Measurements from ENCODE around the gene POLR3A. TPM values are rescaled to one million over a fixed set of nuclear protein-coding genes. Genes with fewer than 3 reads are reported as not detected.
"Not testable (repeated sequence)": the region's sequence is repeated elsewhere in the genome, so short reads cannot be mapped to it uniquely, and the experiment has no call there.

POLR3A gene
- total RNA-seq (2014; rRNA removed; shearing (Covaris generic)): 24.3 and 29.1 TPM in 2 replicates

- in situ Hi-C loops (cut with HindIII; ENCODE audit: low sequenced_read_pairs): no loop called here
Observed at GRCh38 chr10:78029269-78030226, at the start of gene POLR3A. Gene POLR3A (minus strand): TSS chr10:78029515. CDS start chr10:78029407, 108 bp downstream.

DNA sequence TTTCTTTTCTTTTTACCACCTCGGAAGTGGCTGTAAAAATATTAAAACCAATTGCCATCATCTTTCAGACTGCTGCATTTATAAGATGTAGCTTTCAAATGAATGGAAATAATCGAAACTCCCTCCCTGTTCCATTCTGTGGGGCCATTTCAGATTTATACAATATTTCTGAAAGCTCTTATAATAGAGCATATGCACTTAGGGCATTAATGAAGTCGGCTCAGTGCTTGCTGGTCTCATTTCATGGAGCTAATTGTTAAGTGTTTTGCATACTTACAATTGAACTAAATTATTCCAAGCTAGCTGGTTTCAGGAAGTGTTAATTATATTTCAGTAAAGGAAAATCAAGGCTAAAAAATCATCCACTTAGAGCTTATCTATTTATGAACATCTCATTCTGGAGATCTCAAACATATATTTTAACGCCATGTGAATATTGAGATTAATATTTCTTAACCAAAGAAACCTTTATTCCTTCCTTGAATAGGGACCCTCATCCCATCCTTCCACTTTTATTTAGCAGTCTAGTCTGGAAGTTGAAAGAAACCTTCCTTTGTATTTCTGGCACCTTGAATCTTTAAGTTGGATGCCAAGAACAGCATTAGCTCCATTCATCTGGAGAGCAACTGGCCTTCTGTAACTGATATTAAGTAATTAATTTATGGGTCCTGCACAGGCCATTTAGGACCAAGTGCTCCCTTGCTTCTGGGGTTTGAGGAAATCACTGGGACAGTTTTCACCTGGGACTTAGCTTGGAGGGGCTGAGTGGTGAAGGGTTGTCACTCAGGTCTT lies 49.4 kb upstream of the POLR3A start:
- in situ Hi-C loops (cut with HindIII; ENCODE audit: low sequenced_read_pairs): no loop called here
- no peak for DNase-seq (ENCODE audit: low spot score)

More at GRCh38 chr10:78029269-78030226, at the start of gene POLR3A:
- peak; percentile 91 for DNase-seq (ENCODE audit: low spot score)

DNA sequence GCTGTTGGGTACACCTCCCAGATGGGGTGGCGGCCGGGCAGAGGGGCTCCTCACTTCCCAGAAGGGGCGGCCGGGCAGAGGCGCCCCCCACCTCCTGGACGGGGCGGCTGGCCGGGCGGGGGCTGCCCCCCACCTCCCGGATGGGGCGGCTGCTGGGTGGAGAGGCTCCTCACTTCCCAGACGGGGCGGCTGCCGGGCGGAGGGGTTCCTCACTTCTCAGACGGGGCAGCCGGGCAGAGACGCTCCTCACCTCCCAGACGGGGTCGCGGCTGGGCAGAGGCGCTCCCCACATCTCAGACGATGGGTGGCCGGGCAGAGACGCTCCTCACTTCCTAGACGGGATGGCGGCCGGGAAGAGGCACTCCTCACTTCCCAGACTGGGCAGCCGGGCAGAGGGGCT lies 46.5 kb upstream of the POLR3A start:
- DNase-seq (ENCODE audit: low spot score); in situ Hi-C loops (cut with HindIII; ENCODE audit: low sequenced_read_pairs): not testable (repeated sequence)

DNA sequence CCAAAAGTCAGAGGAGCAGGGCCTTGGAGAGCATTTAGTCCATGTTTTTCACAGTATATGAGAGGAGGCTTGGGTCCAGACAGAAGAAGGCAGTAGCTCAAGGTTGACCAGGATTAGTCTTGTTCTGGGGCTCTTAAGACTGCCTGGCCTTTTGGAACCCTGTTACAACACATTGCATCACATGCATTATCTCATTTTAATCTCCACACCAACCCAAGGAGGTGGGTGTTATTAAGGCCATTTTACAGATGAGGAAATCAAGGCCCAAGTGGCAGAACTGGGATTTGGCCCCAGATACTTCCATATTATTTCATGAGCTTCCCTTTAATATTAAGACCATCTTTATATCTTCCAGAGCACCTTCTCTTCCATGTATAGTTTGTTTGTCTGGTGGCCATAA lies 43.2 kb upstream of the POLR3A start:
- DNase-seq (ENCODE audit: low spot score): no peak
- in situ Hi-C loops (cut with HindIII; ENCODE audit: low sequenced_read_pairs): no loop called here

DNA sequence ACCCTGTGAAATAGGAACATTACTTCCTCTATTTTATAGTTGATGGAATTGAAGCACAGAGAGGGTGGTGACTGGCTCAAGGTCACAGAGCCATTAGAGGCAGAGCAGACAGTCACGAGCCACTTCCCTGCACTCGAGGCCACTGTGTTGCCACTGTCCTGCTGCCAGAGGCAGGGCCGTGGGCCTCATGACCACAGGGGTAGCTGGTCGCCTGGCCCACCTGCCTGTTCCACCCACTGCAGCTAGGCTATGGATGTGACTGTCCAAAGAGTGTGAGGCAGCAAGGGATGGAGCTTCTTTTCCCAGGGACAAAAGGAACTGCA lies 42.5 kb upstream of the POLR3A start:
- DNase-seq (ENCODE audit: low spot score): no peak
- in situ Hi-C loops (cut with HindIII; ENCODE audit: low sequenced_read_pairs): no loop called here

- DNase-seq (ENCODE audit: low spot score): peak; percentile 87
Observed at GRCh38 chr10:78071140-78071856, 42.0 kb upstream of the POLR3A start.

GRCh38 chr10:78070726-78071125 lies 41.4 kb upstream of the POLR3A start:
- DNase-seq (ENCODE audit: low spot score): no peak
- in situ Hi-C loops (cut with HindIII; ENCODE audit: low sequenced_read_pairs): no loop called here

More at GRCh38 chr10:78071140-78071856, 42.0 kb upstream of the POLR3A start:
- in situ Hi-C loops (cut with HindIII; ENCODE audit: low sequenced_read_pairs): no loop called here

- in situ Hi-C loops (cut with HindIII; ENCODE audit: low sequenced_read_pairs); DNase-seq (ENCODE audit: low spot score): not testable (repeated sequence)
Observed at GRCh38 chr10:78070064-78070463, 40.7 kb upstream of the POLR3A start.

DNA sequence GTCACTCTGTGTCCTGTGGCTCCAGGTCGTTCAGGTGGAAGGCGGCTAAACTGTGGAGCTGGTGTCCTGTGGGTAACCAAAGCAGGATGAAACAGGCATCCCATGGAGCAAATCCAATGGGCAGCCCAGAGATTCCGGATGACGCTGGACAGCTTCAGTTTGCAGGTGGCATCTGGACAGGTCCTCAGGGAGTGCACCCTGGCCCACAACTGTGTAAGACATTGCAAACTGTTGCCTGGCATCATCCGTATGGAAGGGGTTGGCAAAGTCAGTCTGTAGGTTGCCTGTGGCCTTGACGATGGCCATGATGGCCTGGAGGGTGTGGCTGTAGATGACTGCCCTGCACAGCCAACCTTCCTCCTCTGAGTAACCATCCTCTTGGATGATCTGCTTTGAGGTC lies 39.8 kb upstream of the POLR3A start:
- in situ Hi-C loops (cut with HindIII; ENCODE audit: low sequenced_read_pairs): no loop called here
- DNase-seq (ENCODE audit: low spot score): no peak

GRCh38 chr10:78066728-78067430 lies 37.6 kb upstream of the POLR3A start:
- in situ Hi-C loops (cut with HindIII; ENCODE audit: low sequenced_read_pairs): no loop called here
- DNase-seq (ENCODE audit: low spot score): no peak

GRCh38 chr10:78066012-78066411 lies 36.7 kb upstream of the POLR3A start:
- no peak for DNase-seq (ENCODE audit: low spot score)
- in situ Hi-C loops (cut with HindIII; ENCODE audit: low sequenced_read_pairs): no loop called here

- in situ Hi-C loops (cut with HindIII; ENCODE audit: low sequenced_read_pairs): no loop called here
- no peak for DNase-seq (ENCODE audit: low spot score)
Observed at GRCh38 chr10:78065611-78066010, 36.3 kb upstream of the POLR3A start.

- in situ Hi-C loops (cut with HindIII; ENCODE audit: low sequenced_read_pairs): not testable (repeated sequence)
Observed at GRCh38 chr10:78064919-78065318, 35.6 kb upstream of the POLR3A start.

GRCh38 chr10:78063236-78063635 lies 33.9 kb upstream of the POLR3A start:
- no peak for DNase-seq (ENCODE audit: low spot score)
- in situ Hi-C loops (cut with HindIII; ENCODE audit: low sequenced_read_pairs): no loop called here

More at GRCh38 chr10:78064919-78065318, 35.6 kb upstream of the POLR3A start:
- DNase-seq (ENCODE audit: low spot score): not testable (repeated sequence)

- DNase-seq (ENCODE audit: low spot score): no peak
- in situ Hi-C loops (cut with HindIII; ENCODE audit: low sequenced_read_pairs): no loop called here
Observed at GRCh38 chr10:78062296-78062695, 33.0 kb upstream of the POLR3A start.

- DNase-seq (ENCODE audit: low spot score): no peak
- in situ Hi-C loops (cut with HindIII; ENCODE audit: low sequenced_read_pairs): no loop called here
Observed at GRCh38 chr10:78059906-78060702, 30.8 kb upstream of the POLR3A start.

GRCh38 chr10:78058562-78058961 lies 29.2 kb upstream of the POLR3A start:
- in situ Hi-C loops (cut with HindIII; ENCODE audit: low sequenced_read_pairs): no loop called here
- no peak for DNase-seq (ENCODE audit: low spot score)

DNA sequence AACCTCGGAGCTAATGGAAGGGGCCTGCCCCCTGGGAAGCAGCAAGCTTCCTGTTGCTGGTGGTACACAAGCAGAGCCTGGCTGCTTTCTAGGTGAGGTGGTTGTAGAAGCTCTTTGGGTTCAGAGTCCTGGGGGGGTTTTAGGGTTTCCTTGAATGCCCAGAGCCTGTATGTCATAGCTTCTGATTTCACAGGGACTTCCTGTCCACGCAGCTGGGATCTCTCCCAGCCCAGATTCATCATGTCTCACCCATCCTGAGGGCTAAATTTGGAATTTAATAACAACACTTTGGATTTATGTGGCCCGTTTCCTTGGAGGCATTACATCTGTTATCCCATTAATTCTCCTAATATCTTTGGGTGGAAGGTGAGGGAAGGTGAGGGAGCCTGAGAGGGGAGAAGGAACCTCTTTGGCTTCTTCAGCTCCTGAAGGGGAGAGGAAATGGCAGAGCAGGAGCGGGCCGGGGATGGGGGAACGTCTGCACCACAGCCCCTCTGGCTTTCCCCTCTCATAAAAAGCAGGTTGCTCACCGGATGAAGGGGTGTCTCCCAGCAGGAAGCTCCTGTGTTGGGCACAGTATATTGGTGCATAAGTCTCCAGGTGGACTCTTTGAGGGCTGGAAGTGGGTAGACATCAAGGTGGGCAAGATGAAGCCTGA lies 24.0 kb upstream of the POLR3A start:
- in situ Hi-C loops (cut with HindIII; ENCODE audit: low sequenced_read_pairs): no loop called here
- no peak for DNase-seq (ENCODE audit: low spot score)
